Liver (tissue), 3 donors: ENCODE data around the gene TREH.
"Not testable (repeated sequence)": the region's sequence is repeated elsewhere in the genome, so short reads cannot be mapped to it uniquely, and the experiment has no call there.

ENCODE experiments used
- CTCF ChIP-seq: fragments of 150-350 bp; IDR thresholded peaks from 2 replicates; pipeline ENCODE4 v1.5.1; 2017; ENCODE audit warnings: improper control_type of control experiment, low read depth, low read length; ENCODE audit not compliant: missing input control
- EGR1 ChIP-seq, 2 donors: IDR thresholded peaks; 2 replicates each; pipeline ENCODE4 v1.6.1; 2016 to 2018; ENCODE audit warnings: antibody characterized with exemption in 2 of 2, low read depth in 2 of 2
- RAD21 ChIP-seq, 2 donors: IDR thresholded peaks; 2 replicates each; pipeline ENCODE4 v1.6.1; 2016; ENCODE audit warnings: antibody characterized with exemption in 2 of 2, mild to moderate bottlenecking in 2 of 2
- REST ChIP-seq: IDR thresholded peaks from 2 replicates; pipeline ENCODE4 v1.6.1; 2016; ENCODE audit warnings: antibody characterized with exemption, mild to moderate bottlenecking
- SP1 ChIP-seq: IDR thresholded peaks from 2 replicates; pipeline ENCODE4 v1.6.1; 2018; ENCODE audit warnings: antibody characterized with exemption, mild to moderate bottlenecking
- TAF1 ChIP-seq: conservative IDR thresholded peaks from 2 replicates; pipeline ENCODE4 v1.6.1; 2016; ENCODE audit warnings: antibody characterized with exemption, mild to moderate bottlenecking
- donor health status: healthy.
- donor health status: healthy.

- not testable (repeated sequence) for TF ChIP-seq EGR1 (IDR thresholded peaks at IDR 0.05; ENCODE audit: low read depth in 2 of 2); CTCF; RAD21 (IDR thresholded peaks at IDR 0.05); REST; TAF1; SP1
Measured at GRCh38 chr11:118721478-118722015, 42.1 kb upstream of the TREH start.
